NT2/D1 (cell line): ENCODE data around the gene SIAE.

Experiments used
- SUZ12 ChIP-seq: IDR thresholded peaks from 2 replicates; pipeline ENCODE4 v1.6.1; 2011; ENCODE audit not compliant: insufficient read length, insufficient read depth; ENCODE audit errors: extremely low read depth
- YY1 ChIP-seq: IDR thresholded peaks from 2 replicates; pipeline ENCODE4 v1.6.1; 2011; ENCODE audit not compliant: insufficient read length, insufficient read depth
- ZNF274 ChIP-seq: IDR thresholded peaks from 2 replicates; pipeline ENCODE4 v1.6.1; 2011; ENCODE audit warnings: mild to moderate bottlenecking, low read depth, low read length

DNA sequence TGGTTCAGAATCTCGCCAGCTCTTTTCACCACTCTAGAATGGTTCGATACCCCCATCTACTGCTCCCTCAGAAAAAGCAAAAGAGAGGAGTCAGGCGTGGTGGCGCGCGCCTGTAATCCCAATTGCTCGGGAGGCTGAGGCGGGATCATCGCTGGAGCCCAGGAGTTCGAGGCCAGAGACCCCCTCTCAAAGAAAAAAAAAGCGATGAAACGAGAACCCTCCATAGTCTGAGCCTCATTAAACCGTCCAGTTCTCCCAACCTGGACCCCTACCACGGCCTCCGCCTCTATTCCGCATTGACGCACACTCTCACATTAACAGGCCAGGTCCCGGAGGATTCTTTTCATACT is 604 bp upstream of the SIAE start:
- TF ChIP-seq YY1: no peak
- TF ChIP-seq ZNF274: no peak
- no peak for TF ChIP-seq SUZ12
